Skin epidermis (tissue), 12 donors: Measurements from ENCODE around the gene PTPN1.

ENCODE experiments used
- H3K27ac ChIP-seq, 21 experiments: fragments of 200-600 bp; sonication (generic) in 11 of 21; one replicate each; pipeline ENCODE4 v1.5.0; 2020; ENCODE audit warnings: mild to moderate bottlenecking in 3 of 21, inconsistent platforms in 2 of 21, moderate library complexity in 2 of 21
- H3K4me3 ChIP-seq, 7 experiments: fragments of 200-600 bp; sonication (generic) in 2 of 7; one replicate each; pipeline ENCODE4 v1.5.0; 2020; ENCODE audit warnings: inconsistent platforms in 2 of 7, mild to moderate bottlenecking in 2 of 7, moderate library complexity in 1 of 7

Gene PTPN1

DNA sequence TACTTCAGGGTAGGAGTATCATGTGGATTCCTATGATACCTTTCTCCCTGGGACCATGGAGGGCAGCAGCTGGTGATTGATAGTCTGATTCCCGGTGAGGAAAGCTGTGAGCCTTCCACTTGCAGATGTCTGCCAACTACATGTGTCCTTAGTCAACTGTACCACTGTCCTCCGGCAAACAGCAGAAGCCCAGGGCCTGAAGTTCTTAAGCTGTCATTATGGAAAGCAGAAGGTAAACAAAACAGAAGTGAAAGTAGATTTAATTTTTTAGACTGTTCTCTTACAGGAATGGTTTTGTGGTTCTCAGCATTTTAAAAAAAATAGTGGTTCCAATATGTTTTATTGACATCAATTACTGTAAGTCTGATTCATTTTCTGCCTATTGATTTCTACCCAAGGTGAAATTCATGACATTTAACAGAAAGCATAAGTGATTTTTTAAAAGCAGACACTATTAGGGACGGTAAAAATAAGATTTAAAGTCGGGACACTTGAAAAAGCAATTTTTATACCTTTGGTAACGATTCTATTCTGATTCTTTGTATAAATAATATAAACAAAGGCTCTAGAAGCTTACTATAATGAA, 36.6 kb downstream of the PTPN1 start:
- Histone ChIP-seq H3K27ac (peak overlapping the region in 10 of 21 experiments; percentile 7 to 70 (median 42)), H3K4me3 (no peak overlapping the region)

DNA sequence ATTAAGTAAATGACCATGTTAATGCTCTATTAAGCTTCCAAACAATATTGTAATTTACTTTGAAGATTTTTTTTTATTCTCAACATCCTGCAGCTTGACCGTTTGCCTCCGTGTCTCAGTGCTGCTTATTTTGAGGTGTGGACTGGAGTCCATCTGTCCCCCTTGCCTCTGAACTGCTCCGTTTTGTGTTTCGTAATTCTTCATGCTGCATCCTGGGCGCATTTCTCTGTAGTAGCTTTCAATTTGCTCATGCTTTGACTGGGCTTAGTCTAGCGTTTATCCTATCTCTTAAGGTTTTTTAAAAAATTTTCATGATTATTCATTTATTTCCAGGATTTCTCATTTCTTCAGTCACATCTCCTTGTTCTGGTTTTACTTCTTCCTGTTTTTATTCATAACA, 37.8 kb downstream of the PTPN1 start:
- H3K4me3 ChIP-seq, result no peak overlapping the region
- H3K27ac ChIP-seq, result peak overlapping the region in 3 of 21 experiments; percentile 41 to 70 (median 57)

DNA sequence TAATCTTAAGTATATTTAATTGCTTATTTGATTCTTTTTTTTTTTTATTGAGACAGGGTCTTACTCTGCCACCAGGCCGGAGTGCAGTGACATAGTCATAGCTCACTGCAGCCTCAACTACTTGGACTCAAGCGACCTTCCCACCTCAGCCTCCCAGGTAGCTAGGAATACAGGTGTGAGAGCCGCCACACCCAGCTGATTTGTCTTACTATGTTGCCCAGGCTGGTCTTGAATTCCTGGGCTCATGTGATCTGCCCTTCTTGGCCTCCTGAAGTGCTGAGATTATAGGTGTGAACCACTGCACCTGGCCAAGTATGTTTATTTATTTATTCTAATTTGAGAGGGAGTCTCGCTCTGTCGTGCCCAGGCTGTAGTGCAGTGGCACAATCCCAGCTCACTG, 38.2 kb downstream of the PTPN1 start:
- Histone ChIP-seq H3K27ac (peak overlapping the region in 1 of 21 experiments; percentile 10), H3K4me3 (no peak overlapping the region)

DNA sequence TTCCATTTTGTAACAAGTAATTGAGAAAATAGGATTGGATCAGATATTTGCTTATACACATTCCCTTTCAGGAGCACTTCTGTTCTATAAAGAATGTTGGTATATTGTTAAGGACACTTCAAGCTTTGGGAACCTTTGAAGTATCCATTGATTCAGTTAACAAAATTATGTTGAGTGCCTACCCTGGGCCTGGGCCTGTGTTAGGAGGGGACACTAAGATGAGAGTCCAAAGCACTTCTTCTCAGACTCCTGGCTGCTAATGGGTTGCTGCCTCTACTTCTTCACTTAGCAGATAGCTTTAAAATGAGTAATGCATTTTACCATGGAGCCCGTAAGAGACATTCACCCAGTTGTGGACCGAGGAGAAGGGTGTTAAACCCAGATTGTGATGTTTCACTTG, 40.3 kb downstream of the PTPN1 start:
- Histone ChIP-seq H3K27ac (no peak overlapping the region), H3K4me3 (no peak overlapping the region)

DNA sequence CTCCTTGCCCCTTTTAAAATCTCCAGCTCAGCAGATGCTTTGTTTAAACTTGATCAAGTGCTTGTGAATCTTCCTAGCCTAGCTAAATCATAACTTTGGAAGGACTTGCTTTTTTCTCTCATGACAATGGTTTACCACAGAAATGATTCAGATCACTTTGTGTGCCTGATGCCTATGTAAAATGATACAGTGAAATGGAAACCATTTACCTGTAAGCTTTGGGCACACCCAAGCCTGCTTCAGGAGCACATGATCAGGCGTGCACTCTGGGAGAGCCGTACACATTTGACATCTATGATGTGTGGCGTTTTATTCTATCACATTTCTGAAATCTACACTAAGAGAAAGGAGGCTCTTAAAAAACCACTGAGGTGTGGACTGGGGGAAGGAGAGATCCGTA, 41.1 kb downstream of the PTPN1 start:
- H3K27ac ChIP-seq, result peak overlapping the region in 3 of 21 experiments; percentile 4 to 14 (median 7)
- H3K4me3 ChIP-seq, result no peak overlapping the region

DNA sequence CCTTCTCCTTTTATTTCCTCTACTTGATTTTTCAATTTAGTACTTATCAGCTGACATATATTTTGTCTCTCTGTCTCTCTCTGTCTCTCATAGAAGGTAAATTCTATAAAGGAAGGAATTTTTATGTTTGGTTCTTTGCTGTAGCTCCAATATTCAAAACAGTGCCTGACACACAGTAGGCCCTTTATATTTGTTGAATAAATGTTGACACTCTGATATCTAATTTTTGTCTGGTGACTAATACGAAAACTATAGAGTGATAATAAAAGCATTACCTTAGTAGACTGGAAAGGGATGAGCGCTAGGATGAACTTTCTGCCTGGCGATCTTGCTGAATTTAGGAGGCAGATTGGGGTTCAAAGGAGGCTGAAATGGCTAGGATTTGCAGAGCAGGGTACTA, 42.8 kb downstream of the PTPN1 start:
- Histone ChIP-seq H3K4me3 (no peak overlapping the region), H3K27ac (no peak overlapping the region)

DNA sequence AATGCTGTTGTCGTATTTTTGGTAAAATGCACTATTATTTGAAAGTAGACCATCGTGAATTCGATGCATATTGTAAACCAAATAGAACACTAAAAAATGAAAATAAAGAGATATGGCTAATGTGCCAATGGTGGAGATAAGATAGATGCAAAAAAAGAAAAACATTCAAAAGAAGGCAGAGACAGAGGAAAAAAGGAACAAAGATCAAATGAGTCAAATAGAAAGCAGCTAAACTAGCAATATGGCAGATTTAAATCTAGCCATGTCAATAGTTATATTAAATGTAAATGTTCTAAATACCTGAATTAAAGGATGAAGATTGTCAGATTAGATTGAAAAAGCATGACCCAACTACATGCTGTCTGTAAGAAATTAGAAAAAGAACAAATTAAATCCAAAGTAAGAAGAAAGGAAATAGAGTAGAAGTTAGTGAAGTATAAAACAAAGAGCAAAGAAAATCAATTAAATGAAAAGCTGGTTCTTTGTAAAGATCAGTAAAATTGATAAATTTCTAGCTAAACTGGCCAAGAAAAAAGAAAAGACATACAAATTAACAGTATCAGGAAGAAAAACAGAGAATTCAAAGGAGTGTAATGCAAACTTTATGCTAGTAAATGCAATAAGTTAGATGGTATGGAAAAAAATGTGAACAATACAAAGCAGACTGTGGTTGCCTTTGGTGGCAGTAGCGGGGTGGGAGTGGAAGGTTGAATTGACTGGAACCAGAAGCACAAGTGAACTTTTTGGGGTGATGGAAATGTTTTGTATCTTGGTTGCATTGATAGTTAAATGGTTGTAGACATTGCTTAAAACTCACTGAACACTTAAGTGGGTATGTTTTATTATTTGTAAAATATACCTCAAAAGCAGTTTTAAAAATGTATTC, 44.8 kb downstream of the PTPN1 start:
- no peak overlapping the region for H3K4me3 ChIP-seq
- H3K27ac ChIP-seq, result no peak overlapping the region

DNA sequence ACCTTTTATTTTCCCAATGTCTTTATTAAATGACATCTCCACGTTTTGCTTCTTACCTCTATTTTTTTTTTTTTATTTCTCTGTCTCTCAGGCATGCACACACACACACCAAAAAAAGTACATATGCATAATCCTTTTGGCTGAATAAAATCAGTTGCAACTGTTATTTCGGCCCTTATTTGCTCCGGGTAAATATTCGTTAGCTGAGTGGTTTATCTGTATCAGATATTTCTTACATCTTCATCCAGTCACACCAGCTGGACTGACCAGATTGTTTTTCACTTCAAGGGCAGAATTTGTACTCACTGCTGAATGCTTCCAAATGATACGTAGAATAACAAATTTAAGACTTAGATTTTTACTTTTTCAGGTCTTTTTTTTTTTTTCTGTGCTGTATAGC, 45.5 kb downstream of the PTPN1 start:
- H3K27ac ChIP-seq, result no peak overlapping the region
- H3K4me3 ChIP-seq, result no peak overlapping the region

DNA sequence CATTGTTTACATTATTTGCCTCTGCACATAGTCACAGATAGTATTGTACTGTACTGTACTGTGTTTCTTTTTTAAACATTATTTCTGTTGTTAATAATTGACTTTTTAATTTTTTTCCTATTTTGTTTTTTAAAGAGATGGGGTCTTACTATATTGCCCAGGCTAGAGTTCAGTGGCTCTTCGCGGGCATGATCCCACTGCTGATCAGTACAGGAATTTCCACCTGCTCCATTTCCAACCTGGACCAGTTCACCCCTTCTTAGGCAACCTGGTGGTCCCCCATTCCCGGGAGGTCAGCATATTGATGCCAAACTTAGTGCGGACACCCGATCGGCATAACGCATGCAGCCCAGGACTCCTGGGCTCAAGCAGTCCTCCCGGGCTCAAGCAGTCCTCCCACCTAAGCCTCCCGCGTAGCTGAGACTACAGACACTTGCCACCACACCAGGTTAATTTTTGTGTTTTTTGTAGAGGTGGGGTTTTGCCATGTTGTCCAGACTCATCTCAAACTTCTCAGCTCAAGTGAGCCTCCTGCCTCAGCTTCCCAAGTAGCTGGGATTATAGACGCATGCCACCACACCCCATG, 47.5 kb downstream of the PTPN1 start:
- Histone ChIP-seq H3K4me3 (no peak overlapping the region), H3K27ac (no peak overlapping the region)

DNA sequence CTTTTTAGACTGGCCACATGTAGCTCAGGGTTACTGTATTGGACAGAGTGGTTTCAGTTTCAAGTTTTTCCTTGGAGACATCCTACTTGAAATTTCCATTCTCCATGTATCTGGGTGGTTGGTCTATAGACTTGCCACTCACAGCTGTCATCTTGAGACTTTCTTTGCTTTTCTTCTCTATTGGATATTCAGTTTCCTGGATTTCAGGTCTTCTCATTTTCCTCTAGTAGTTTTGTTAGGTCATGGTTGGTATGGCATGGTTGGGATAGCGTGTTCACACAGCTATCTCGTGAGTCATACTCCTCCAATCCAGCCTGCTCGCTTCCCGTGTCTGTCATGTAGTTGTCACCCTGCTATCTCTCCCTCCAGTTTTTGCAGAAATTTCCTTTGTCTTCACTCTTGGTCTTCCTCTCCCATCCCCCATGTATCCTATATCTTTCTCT, 48.3 kb downstream of the PTPN1 start:
- Histone ChIP-seq H3K4me3 (no peak overlapping the region), H3K27ac (no peak overlapping the region)

DNA sequence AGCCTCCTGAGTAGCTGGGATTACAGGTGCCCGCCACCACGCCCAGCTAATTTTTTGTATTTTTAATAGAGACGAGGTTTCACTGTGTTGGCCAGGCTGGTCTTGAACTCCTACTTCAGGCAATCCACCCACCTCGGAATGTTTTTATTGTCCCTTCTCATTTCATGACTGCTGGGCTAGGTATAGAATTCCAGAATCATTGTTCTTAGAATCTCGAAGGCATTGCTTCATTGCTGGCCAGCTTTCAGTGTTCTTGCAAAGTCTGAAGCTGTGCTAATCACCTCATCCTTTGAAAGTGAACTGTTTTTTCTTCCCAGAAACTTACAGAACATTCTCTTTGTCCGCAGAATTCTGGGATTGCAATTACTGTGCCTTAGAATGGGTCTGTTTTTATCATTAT, 49.0 kb downstream of the PTPN1 start:
- no peak overlapping the region for H3K27ac ChIP-seq

DNA sequence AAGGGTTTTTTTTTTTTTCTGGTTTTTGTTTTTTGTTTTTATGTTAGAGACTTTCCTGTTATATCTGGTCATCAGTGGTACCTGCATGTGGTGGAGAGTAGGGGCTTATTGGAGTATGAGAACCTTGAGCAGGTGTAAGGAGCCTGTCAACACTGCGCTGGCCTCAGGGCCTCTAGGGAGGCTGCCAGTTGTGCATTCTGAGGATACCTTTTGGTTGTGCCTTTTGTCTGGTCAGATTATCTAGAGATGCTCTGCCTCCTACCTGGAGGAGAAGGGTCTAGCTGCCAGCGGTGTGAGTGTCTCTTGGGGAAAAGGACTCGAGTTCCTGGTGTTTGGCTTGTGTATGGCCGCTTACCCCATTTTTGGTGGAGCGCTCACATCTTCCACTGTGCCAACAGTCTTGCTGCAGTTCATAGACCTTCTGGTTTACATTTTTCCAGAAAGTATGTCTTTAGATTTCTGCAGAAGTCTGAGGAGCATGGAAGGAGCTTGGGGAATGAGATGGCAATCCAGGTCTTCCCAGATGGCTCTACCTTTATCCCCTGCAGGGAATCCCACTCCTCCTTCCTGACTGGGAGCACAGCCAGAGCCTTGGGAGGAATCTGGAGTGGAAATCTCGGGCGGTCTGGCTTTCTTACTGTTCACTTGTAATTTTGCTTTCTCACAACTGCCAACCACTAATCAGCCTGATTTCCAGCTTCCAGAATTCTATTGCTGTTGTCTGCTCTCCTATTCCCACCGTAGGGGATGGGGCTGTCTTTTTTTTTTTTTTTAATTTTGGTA, 49.9 kb downstream of the PTPN1 start:
- Histone ChIP-seq H3K27ac (peak overlapping the region in 4 of 21 experiments; percentile 40 to 84 (median 66)), H3K4me3 (no peak overlapping the region)

More for the DNA sequence above, 49.0 kb downstream of the PTPN1 start:
- no peak overlapping the region for H3K4me3 ChIP-seq

DNA sequence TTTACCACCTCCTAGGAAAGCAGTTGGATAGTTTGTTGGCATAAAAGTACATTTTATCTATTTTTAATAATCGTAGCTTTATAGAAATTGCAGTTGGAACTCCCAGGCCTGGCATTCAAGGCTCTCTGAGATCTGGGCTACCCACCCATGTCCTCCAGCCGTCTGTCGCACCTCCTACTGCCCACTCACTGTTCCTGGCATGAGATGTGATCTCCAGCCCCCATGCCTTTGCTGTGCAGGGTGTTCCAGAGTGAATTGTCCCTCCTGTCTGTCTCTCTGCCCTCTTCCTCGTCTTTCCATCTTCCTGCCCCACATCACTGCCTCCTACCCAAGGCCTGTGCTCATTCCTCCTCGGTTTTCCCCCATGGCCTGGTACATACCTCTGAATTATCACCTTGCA, 50.7 kb downstream of the PTPN1 start:
- peak overlapping the region in 12 of 21 experiments; percentile 26 to 84 (median 50) for H3K27ac ChIP-seq

DNA sequence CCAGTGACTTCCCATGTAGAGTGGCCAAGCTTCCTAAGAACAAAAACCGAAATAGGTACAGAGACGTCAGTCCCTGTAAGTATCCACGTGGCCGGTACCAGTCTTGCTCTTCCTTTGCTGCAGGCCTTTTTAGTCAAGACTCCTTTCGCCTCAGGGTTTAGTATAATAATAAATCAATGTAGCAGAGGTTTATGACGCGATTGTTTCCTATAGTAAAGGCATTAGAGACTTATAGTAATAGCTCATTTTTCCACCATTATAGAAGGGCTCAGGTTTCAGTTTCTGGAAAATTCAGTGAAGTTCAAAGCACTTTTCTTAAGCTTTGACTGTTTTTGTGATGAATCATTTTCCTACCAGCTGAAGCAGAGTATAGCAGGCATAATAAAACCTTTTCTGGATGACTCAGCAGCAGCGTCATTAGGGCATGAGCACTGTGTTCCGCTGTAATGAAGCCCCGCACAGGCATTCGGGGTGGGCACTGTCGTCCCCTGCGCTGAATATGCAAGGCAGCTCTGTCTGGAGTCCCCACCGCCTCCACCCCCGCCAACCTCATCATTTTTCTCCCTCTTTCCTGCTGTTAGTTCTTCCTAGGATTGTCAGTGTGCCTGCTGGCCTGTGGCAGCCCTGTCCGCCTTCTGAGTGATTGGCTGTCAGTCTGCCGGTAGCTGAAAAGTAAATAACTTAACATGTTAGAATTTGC, 51.3 kb downstream of the PTPN1 start:
- H3K27ac ChIP-seq, result peak overlapping the region in 14 of 21 experiments; percentile 26 to 84 (median 54)

More for the DNA sequence above, 50.7 kb downstream of the PTPN1 start:
- H3K4me3 ChIP-seq, result no peak overlapping the region

DNA sequence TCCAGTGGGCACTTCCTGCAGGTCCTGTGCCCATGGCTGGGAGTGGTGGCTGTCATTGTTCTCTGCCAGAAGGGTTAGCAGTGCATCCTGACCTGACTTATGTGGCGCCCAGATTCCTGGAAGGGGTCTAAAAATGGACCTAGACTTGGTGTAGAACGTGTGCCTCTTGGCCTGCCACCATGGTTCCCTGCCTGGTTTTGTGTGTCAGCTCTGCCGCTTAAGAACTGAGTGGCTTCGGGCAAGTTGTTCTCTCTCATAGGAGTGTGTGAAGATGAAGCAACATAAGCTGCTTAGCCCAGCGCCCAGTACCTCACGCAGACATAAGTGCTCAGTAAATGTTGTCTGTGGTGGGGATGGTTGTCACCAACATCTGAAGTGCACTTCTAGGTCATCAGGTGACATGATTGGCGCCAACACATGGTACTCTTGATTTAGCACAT, 52.1 kb downstream of the PTPN1 start:
- Histone ChIP-seq H3K27ac (peak overlapping the region in 10 of 21 experiments; percentile 18 to 84 (median 48)), H3K4me3 (no peak overlapping the region)

More for the DNA sequence above, 51.3 kb downstream of the PTPN1 start:
- H3K4me3 ChIP-seq, result no peak overlapping the region

DNA sequence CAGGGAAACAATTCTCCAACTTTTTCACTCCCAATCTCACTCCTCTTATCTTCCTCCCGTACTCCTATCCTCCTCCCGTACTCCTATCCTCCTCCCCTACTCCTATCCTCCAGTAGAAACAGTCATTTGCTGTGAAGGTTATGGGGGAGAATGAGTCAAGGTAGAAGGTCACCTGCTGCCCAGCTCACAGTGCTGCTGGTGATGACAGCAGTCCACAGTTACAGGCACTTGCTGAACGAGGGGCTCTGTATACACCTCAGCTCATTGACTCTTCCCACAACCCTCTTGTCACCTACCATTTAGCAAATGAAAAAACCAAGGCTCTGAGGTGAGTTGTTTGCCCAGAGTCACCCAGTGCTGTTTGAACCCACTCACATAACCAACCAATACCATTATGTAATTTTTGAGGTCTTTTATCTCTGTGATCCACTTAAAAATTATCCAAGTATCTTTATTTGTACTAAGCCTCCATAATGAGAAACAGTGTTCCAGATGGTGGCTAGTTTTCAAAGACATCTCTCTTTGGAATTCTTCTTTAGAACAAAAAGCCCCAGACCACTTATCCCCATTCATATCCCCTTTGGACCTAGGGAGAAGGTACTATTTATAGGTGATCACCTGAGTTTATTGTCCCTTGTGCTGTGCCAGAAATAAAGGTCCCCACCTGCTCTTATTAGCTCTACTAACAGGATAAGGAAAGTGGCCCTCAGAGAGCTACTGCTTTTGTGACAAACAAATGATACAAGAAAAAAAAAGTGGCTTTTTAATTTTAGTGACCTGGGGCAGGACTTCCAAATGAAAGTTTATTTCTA, 53.2 kb downstream of the PTPN1 start:
- H3K27ac ChIP-seq, result peak overlapping the region in 1 of 21 experiments; percentile 31
- H3K4me3 ChIP-seq, result no peak overlapping the region

DNA sequence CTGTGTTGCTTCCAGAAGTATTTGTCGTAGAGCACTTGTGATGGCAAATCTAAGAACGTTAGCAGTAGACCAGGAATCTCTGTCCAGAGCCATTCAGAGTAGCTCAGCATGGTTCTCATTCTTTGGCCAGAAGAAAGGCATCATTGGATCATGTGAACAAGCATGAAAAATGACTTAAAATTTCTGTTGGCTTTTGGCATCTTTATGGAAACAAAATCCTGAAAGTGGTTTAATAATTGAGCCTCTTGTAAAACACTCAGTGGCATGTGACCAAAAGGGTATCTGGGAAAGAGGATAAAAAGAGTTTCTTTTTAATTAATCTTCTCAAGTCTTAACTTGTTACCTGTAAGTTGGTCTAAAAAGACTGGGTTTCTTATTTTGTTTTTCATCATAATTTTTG, 55.2 kb downstream of the PTPN1 start:
- no peak overlapping the region for H3K27ac ChIP-seq

DNA sequence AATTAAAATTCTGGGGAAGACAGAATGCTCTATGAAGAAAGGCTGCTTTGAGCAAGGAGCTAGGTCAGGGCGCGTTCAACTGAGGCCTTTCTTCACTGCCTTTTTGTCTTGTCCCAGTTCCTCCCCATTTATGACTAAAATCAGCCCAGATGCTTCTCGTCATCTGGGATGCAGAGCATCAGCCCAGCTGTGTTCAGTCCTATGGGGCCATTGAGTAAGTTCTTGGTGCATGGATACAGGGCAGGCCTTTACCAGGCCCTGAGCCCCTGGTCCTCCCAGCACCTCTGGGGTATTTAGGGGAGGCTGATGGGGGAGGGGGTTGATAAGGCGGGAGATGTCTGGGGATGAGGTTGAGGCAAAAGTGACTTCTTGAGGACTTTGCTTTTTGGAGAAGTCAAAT, 55.7 kb downstream of the PTPN1 start:
- no peak overlapping the region for H3K27ac ChIP-seq

More for the DNA sequence above, 55.2 kb downstream of the PTPN1 start:
- H3K4me3 ChIP-seq, result no peak overlapping the region

More for the DNA sequence above, 55.7 kb downstream of the PTPN1 start:
- no peak overlapping the region for H3K4me3 ChIP-seq
